ENCODE results near the gene MED15.
"Not testable (repeated sequence)": the region's sequence is repeated elsewhere in the genome, so short reads cannot be mapped to it uniquely, and the experiment has no call there.

Gene MED15

DNA sequence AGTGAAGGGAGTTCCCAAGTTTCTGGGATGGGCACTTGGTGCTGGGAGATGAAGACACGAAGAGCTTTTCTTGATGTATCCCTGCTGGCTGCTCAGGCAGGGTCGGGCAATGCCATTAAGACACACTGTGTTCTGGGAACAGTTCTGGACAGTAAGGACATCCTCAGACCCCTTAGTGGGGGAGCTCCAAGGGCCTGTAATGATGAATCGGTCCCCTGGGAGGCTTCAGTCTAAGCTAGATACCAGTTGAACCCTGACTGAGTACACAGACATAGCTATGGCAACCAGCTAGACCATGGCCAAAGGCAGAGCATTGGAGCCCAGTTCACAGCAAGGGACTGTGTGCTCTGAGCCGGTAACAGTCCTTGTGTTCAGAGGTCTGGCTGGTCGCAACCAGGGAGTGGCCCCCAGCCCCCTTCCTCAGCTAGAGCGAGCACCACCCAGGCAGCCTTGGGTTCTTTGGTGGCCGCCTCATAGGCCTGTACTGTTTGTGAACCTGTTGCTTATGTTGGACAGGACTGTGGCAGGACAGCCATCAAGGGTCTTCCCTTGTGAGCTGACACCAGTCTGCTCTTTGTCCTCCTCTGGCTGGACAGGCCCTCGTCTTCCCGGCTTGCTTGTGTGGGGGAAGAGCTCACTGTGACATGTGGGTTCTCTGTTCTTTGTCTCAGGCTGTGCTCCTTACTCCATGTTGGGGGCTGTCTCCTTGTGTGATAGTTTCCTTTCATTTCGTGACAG is 25.0 kb downstream of the MED15 start:
- DNase-seq (ENCODE audit: low read depth), result no peak

- no peak for DNase-seq (ENCODE audit: low read depth)
Measured at GRCh38 chr22:20533095-20533878, 25.9 kb downstream of the MED15 start.

DNA sequence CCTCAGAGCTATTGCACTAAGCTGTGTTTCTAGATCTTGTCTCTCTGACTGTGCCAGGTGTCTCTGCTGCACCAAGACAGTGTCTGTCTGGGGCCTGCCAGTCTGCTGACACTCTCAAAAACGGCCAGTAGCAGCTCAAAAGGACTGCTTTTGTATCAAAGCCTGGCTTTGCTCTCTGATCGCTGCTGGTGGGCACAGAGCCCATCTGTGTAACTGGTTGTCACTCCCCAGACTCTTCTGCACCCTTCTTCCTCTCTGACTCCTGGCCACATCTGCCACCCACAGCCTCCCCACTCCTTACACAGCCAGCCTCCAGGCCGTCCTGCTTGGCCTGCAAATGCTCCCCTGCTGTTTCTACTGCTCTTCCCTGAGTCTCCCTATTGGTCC is 26.5 kb downstream of the MED15 start:
- DNase-seq (ENCODE audit: low read depth), result no peak

GRCh38 chr22:20536590-20537324 is 29.3 kb downstream of the MED15 start:
- DNase-seq (ENCODE audit: low read depth), result no peak

- no peak for DNase-seq (ENCODE audit: low read depth)
Measured at GRCh38 chr22:20537325-20537756, 29.9 kb downstream of the MED15 start.

DNA sequence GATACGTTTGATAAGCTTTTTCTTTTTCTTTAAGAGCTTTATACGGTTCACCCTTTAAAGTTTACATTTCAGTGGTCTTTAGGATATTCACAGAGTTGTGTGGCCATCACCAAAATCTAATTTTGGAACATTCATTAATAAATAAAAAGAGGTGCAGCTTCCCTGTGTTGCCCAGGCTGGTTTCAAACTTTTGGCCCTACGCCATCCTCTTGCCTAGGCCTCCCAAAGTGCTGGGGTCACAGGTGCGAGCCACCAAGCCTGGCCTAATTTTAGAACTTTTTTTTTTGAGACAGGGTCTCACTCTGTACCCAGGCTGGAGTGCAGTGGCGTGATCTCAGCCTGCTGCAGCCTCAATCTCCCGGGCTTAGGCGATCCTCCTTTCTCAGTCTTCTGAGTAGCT is 30.6 kb downstream of the MED15 start:
- no peak for DNase-seq (ENCODE audit: low read depth)

- DNase-seq (ENCODE audit: low read depth), result not testable (repeated sequence)
Measured at GRCh38 chr22:20538875-20539274, 31.5 kb downstream of the MED15 start.

- DNase-seq (ENCODE audit: low read depth), result no peak
Measured at GRCh38 chr22:20542055-20542454, 34.6 kb downstream of the MED15 start.

GRCh38 chr22:20542736-20543135 is 35.3 kb downstream of the MED15 start:
- no peak for DNase-seq (ENCODE audit: low read depth)

GRCh38 chr22:20545318-20545634 is 37.9 kb downstream of the MED15 start:
- DNase-seq (ENCODE audit: low read depth), result not testable (repeated sequence)

GRCh38 chr22:20545681-20546521 is 38.5 kb downstream of the MED15 start:
- DNase-seq (ENCODE audit: low read depth), result no peak

GRCh38 chr22:20546541-20546950 is 39.1 kb downstream of the MED15 start:
- DNase-seq (ENCODE audit: low read depth), result no peak

DNA sequence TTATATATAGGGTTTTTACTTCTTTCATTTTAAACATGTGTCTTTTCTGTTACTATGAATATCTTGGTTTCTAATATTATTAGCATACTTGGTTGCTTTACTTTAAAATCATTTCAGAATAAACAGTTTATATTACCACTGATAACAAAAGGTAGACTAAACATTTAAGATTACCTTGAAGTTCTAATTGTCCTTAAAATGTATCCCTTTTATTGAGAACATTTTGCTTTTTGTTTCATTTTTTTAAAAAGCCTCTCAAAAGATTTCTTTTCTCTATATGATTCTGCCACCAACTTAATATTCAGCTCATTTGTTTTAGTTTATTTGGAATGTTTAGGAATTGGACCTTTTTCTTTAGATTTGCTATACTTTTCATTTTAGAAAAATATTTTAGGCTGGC is 39.6 kb downstream of the MED15 start:
- DNase-seq (ENCODE audit: low read depth), result no peak

- no peak for DNase-seq (ENCODE audit: low read depth)
Measured at GRCh38 chr22:20548806-20549205, 41.4 kb downstream of the MED15 start.

DNA sequence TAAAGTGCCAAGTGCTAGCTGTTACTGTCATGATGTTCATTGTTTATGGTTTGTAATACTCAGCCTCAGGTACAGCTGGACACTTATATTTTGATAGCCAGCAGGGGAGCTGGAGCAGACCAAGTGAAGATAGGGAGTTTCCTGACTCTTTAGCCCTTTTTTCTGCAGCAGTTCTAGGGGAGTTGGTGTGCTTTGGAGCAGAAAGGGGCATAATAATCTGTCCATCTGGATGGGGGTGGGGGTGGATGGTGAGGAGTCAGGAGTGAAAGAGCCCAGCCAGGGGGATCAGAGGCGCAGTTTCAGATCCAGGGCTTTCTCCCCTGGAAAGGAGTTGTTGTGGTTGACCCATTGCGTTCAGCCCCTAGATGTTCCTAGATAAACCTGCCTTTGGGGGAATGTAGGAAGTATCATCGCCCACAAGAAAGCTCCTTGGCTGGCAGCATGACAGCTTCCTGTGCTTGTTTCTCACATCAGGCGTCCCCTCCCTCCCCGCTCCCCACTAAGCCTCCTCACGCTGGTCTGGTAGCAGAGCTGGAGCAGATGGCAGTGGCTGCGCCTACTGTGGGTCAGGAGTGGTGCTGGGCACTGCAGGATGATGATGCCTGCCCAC is 41.9 kb downstream of the MED15 start:
- DNase-seq (ENCODE audit: low read depth), result no peak

DNA sequence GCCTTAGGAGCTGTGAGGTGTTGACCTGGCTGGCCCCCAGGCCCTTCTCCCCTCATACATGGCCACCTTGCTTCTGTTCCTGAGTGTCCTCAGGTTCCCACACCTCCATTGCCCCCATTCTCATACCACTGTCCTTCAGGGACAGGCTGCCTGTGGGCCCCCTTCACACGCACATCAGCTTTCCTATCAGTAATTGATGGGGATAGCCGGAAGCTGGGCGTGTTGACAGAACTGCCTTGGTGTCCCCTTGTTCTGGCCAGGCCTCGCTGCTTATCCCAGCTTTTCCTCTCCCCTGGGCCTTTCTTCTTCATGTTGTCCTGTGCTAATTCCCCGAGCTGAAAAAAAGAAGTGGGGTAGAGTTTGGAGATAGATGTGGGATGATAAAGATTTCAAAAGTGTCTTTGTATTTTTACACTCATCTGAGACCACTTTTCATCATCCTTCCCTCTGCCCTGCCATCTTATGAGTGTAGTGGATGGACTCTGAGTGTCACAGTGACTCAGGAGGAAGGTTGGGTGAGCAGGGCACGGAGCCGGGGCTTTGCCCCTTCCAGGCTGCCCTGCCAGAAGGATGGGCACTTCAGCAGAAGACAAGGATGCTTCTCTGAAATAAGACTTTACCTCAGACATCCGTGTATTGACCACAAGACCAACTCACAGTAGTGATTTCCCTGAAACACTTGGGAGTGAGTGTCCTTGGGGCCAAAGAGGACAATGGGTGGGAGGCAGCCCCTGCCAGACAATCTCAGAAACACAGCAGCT is 42.8 kb downstream of the MED15 start:
- no peak for DNase-seq (ENCODE audit: low read depth)

DNA sequence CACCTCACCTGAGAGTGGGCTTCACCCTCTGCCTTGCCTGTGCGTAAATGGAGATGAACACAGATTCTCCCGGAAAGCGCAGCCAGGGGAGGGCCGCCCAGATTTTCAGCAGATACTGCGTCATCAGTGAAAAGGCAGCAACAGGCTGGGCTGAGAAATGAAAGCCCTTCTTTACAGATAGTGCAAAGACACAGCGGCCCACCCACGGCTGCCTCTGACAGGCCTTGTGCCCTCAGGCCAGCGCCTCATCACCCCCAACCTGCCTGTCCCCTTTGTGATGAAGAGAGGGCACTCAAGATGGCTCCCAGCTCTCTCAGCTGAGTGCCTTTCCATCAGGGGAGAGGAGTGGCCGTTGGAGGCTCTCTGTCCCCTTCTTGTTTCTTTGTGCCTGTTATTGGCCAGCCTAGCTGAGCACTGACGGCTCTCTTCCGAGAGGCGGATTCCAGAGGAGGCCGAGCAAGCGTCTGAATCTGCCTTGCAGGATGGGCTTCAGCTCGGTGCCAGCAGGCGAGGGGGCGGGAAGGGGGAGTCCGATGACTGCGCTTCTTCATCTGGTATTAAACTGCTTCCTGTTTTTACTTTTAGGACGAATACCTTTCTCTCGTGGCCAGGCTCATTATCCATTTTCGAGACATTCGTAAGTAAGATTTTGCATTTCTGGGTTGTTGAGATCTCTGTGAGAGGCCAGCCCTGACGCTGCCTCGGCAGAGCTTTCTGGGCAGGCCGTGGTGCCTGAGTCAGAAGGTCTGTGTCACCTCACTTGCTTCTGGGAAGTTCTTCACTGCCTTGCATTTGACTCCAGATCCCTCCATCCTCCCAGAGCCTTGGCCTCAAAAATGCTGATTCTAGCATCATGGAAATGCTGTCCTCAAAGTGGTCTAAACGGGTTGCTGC is 43.7 kb downstream of the MED15 start:
- DNase-seq (ENCODE audit: low read depth), result no peak

DNA sequence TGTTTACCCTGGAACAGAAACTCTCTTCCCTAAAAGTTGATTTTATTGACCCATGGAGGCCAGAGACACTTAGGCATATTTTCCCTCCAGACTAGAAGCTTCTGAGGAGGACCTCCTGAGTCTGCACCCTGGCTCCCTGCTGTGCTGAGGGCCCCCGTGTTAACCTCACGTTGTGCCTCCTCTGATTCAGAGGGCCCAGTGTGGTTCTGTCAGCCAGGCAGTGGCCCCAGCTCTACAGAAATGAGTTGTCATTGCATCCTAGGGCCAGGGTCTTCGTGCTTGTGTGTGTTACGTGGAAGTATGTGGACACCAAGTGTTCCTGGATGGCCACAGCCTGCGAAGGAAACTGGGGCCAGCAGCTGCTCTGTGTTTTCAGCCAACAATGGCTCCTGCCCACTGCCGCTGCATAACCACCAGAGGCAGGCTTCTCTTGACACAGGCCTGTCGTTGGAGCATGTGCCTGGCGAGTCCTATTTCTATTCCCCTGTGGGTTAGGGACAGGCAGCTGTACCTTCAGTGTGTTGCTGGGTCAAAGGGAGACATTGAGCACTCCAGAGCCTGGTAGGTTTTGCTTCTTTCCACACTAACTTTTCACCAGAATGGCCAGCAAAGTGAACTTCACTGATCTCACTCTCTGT is 44.5 kb downstream of the MED15 start:
- DNase-seq (ENCODE audit: low read depth), result no peak
